Lung (tissue), 12 donors: ENCODE measurements around the gene NFIB. TPM values are rescaled to one million over a fixed set of nuclear protein-coding genes. Genes with fewer than 3 reads are reported as not detected.

Experiments
- ATAC-seq: fragments of 200-7000 bp; cut with Tn5 transposase; one replicate; pipeline ENCODE4 v1.9.1; 2020; ENCODE audit warnings: moderate number of reproducible peaks; ENCODE audit not compliant: insufficient read depth, low FRiP score
- DNase-seq, 3 donors: peaks; one replicate each; pipeline ENCODE4 v3.0.0-alpha.2; 2013 to 2017
- H3K27ac ChIP-seq, 2 donors: one replicate each; pipeline ENCODE4 v1.5.1; 2013; ENCODE audit warnings: mild to moderate bottlenecking in 2 of 2, moderate library complexity in 2 of 2, control low read depth in 1 of 2, inconsistent platforms in 1 of 2, low read depth in 1 of 2, low read length in 1 of 2
- H3K27me3 ChIP-seq, 3 donors: one replicate each; pipeline ENCODE4 v1.5.1; 2013; ENCODE audit warnings: low read length in 2 of 3; ENCODE audit not compliant: control insufficient read depth in 3 of 3, insufficient read depth in 3 of 3
- H3K36me3 ChIP-seq, 4 donors: one replicate each; pipeline ENCODE4 v1.5.1; 2013; ENCODE audit warnings: low read length in 4 of 4, mild to moderate bottlenecking in 1 of 4, moderate library complexity in 1 of 4; ENCODE audit not compliant: control insufficient read depth in 4 of 4, insufficient read depth in 4 of 4
- H3K4me1 ChIP-seq, 5 donors: one replicate each; pipeline ENCODE4 v1.5.1; 2013; ENCODE audit warnings: low read length in 5 of 5, mild to moderate bottlenecking in 2 of 5, moderate library complexity in 1 of 5; ENCODE audit not compliant: control insufficient read depth in 5 of 5, insufficient read depth in 5 of 5
- H3K4me3 ChIP-seq: one replicate; pipeline ENCODE4 v1.5.1; 2013; ENCODE audit warnings: mild to moderate bottlenecking, control low read depth, moderate library complexity
- H3K9ac ChIP-seq, 2 donors: one replicate each; pipeline ENCODE4 v1.5.1; 2013; ENCODE audit warnings: low read length in 2 of 2, control low read depth in 1 of 2; ENCODE audit not compliant: insufficient read depth in 1 of 2
- H3K9me3 ChIP-seq, 4 donors: one replicate each; pipeline ENCODE4 v1.5.1; 2013; ENCODE audit warnings: low read length in 3 of 4, mild to moderate bottlenecking in 1 of 4, moderate library complexity in 1 of 4; ENCODE audit not compliant: control insufficient read depth in 4 of 4, insufficient read depth in 3 of 4
- WGBS, 2 donors: extraction: QIAGEN DNeasy Blood & Tissue Kit; methylation state at CpG; one replicate each; pipeline ENCODE4 v1.1.7; 2013; 5-methylcytosine and 5-hydroxymethylcytosine counted together
- polyA plus RNA-seq, 2 donors: library from polyadenylated mRNA; stranded (reverse); fragments of 200-250 nt; gene quantifications; one replicate each; pipeline ENCODE4 v1.2.1, GENCODE V29; 2013
- total RNA-seq, 2 donors: library from RNA; depleted of rRNA in 1 of 2; stranded (reverse); fragments of >200 nt in 1 of 2; gene quantifications; one replicate each; pipeline ENCODE4 v1.2.1, GENCODE V29; 2014 to 2021
- TF ChIP-seq, protein P1 (sequence below): IDR thresholded peaks from 2 replicates; pipeline ENCODE4 v1.5.1; 2012; ENCODE audit warnings: mild to moderate bottlenecking; ENCODE audit errors: control extremely low read depth, extremely low read depth
- donor health status: control.
- donor health status: control.
- donor health status: Bipolar disorder and iron deficiency.
- donor health status: healthy.
- donor health status: DM: yes; HTN: yes; CAD: no.

The NFIB gene
- total and polyA plus RNA-seq, 4 donors = 7.3 to 189 (median 51.0) TPM

DNA sequence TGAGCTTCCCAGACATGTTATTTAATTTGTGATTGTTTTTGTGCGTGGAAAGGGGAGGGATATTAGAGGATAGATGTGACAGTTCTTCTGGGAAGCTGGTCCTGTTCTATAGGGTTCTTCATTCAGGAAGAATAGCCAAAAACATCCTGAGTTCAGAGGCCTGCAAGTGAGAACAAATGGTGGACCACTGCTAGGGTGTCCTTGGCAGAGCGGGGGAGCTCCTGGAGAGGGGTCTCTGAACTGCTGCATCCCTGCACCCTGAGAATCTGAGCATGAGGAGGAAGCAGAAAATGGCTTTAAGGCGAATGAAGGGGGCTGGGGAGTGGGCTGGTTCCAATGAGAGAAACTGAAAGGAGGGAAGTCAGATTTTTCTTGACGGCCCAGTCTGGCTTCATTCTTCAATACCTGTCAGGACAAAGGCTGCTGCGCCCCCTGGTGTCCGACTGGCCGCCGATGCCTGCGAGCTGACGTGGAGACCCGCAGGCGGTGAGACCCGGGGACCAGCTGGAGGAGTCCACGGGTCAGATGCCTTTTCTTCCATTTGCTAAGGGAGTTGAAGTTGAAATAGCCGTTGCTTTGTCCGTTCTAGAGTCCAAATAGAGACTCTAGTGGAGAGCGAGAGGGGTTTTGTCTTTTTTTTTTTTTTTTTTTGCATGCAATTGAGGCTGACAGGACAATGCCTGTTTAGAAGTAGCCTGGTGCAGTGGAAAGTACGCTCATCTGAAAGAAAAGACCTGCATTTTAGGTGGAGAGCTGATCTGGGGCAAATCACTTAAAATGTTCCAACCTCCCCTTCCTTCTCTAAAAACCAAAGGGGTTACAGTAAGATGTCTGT, 39.5 kb upstream of the NFIB start:
- peak; percentile 73 for ATAC-seq
- Histone ChIP-seq H3K9me3 (no peaks in the 10 kb centered on the region), H3K36me3 (peaks cover 0 to 2% (median 1%) of the 10 kb centered on the region in 4 donors), H3K27me3 (peaks cover 0 to 21% (median 2%) of the 10 kb centered on the region in 3 donors), H3K4me3 (no peak overlapping the region), H3K4me1 (peaks cover 6 to 63% (median 12%) of the 10 kb centered on the region in 5 donors), H3K9ac (peak overlapping the region in 1 of 2 donors; percentile 100), H3K27ac (peak overlapping the region in 1 of 2 donors; percentile 88)
- TF ChIP-seq, protein P1, sequence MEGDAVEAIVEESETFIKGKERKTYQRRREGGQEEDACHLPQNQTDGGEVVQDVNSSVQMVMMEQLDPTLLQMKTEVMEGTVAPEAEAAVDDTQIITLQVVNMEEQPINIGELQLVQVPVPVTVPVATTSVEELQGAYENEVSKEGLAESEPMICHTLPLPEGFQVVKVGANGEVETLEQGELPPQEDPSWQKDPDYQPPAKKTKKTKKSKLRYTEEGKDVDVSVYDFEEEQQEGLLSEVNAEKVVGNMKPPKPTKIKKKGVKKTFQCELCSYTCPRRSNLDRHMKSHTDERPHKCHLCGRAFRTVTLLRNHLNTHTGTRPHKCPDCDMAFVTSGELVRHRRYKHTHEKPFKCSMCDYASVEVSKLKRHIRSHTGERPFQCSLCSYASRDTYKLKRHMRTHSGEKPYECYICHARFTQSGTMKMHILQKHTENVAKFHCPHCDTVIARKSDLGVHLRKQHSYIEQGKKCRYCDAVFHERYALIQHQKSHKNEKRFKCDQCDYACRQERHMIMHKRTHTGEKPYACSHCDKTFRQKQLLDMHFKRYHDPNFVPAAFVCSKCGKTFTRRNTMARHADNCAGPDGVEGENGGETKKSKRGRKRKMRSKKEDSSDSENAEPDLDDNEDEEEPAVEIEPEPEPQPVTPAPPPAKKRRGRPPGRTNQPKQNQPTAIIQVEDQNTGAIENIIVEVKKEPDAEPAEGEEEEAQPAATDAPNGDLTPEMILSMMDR = peak; percentile 81
- 13 to 16% methylated on average over 18 of the region's 18 CpGs for WGBS, 2 donors
- DNase-seq = peak; percentile 97 to 98 (median 97)

DNA sequence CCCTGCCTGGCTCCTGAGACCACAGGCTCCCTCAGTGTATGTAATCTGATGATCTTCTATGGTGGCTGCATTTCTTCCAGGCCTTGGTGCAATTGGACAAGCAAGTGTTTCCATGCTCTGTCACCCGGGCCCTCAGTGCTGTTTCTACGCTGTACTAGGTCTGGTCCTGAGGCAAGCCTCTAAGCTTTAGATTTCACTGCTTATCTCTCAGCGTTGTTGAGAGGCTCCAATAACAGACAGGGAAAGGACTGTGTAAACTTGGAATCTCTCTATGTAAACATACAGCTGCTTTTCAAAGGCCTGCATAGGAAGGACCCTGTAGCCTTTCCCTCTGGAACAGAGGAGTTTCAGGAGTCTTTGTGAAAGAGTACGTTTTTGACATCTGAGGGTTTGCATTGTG, 38.6 kb upstream of the NFIB start:
- Histone ChIP-seq H3K27me3 (peaks cover 0 to 24% (median 2%) of the 10 kb centered on the region in 3 donors), H3K4me1 (peaks cover 6 to 70% (median 12%) of the 10 kb centered on the region in 5 donors), H3K4me3 (no peak overlapping the region), H3K9ac (peak overlapping the region in 1 of 2 donors; percentile 100), H3K27ac (peak overlapping the region in 1 of 2 donors; percentile 88), H3K36me3 (peaks cover 0 to 2% (median 0%) of the 10 kb centered on the region in 4 donors), H3K9me3 (no peaks in the 10 kb centered on the region)
- TF ChIP-seq, protein P1 = no peak
- DNase-seq (peak; percentile 32 to 82 (median 77)), ATAC-seq (no peak)
- WGBS, 2 donors = 60 to 69% methylated on average over 4 of the region's 4 CpGs

GRCh38 chr9:14351221-14351836, 37.4 kb upstream of the NFIB start:
- no peaks in the 10 kb centered on the region for H3K9me3 ChIP-seq
- TF ChIP-seq, protein P1 = no peak
- no peaks in the 10 kb centered on the region for H3K36me3 ChIP-seq
- 81 to 84% methylated on average over 5 of the region's 5 CpGs for WGBS, 2 donors
- H3K27me3 ChIP-seq = peaks cover 0 to 26% (median 5%) of the 10 kb centered on the region in 3 donors
- ATAC-seq (no peak), DNase-seq (peak in 2 of 3 donors; percentile 39 to 52)
- peak overlapping the region; percentile 87 to 90 for H3K27ac ChIP-seq
- peak overlapping the region in 1 of 2 donors; percentile 100 for H3K9ac ChIP-seq
- H3K4me1 ChIP-seq = peaks cover 5 to 71% (median 12%) of the 10 kb centered on the region in 5 donors
- no peak overlapping the region for H3K4me3 ChIP-seq
